OCI-LY3 (cell line): ENCODE measurements around the gene ZNF654.

Source experiments
- EZH2phosphoT487 ChIP-seq: fragments of 200-600 bp; shearing (Covaris generic); IDR thresholded peaks from 2 replicates; pipeline ENCODE4 v1.6.1; 2018; ENCODE audit warnings: antibody characterized with exemption, mixed run types, low read depth
- TF ChIP-seq, protein P1 (sequence below): fragments of 200-600, 300-600 bp; sonication (generic); IDR thresholded peaks from 2 replicates; pipeline ENCODE4 v1.5.1; 2014; ENCODE audit warnings: antibody characterized with exemption, low read length, low read depth

GRCh38 chr3:88059380-88060170 is 520 bp downstream of the ZNF654 start:
- TF ChIP-seq, protein P1, sequence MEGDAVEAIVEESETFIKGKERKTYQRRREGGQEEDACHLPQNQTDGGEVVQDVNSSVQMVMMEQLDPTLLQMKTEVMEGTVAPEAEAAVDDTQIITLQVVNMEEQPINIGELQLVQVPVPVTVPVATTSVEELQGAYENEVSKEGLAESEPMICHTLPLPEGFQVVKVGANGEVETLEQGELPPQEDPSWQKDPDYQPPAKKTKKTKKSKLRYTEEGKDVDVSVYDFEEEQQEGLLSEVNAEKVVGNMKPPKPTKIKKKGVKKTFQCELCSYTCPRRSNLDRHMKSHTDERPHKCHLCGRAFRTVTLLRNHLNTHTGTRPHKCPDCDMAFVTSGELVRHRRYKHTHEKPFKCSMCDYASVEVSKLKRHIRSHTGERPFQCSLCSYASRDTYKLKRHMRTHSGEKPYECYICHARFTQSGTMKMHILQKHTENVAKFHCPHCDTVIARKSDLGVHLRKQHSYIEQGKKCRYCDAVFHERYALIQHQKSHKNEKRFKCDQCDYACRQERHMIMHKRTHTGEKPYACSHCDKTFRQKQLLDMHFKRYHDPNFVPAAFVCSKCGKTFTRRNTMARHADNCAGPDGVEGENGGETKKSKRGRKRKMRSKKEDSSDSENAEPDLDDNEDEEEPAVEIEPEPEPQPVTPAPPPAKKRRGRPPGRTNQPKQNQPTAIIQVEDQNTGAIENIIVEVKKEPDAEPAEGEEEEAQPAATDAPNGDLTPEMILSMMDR, result no peak
- TF ChIP-seq EZH2phosphoT487, result no peak
